ENCODE measurements around the gene SPAG7.
A peak's percentile ranks its signal among the peaks of the same experiment; 100 is the strongest.

SPAG7 gene, protein sequence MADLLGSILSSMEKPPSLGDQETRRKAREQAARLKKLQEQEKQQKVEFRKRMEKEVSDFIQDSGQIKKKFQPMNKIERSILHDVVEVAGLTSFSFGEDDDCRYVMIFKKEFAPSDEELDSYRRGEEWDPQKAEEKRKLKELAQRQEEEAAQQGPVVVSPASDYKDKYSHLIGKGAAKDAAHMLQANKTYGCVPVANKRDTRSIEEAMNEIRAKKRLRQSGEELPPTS

DNA sequence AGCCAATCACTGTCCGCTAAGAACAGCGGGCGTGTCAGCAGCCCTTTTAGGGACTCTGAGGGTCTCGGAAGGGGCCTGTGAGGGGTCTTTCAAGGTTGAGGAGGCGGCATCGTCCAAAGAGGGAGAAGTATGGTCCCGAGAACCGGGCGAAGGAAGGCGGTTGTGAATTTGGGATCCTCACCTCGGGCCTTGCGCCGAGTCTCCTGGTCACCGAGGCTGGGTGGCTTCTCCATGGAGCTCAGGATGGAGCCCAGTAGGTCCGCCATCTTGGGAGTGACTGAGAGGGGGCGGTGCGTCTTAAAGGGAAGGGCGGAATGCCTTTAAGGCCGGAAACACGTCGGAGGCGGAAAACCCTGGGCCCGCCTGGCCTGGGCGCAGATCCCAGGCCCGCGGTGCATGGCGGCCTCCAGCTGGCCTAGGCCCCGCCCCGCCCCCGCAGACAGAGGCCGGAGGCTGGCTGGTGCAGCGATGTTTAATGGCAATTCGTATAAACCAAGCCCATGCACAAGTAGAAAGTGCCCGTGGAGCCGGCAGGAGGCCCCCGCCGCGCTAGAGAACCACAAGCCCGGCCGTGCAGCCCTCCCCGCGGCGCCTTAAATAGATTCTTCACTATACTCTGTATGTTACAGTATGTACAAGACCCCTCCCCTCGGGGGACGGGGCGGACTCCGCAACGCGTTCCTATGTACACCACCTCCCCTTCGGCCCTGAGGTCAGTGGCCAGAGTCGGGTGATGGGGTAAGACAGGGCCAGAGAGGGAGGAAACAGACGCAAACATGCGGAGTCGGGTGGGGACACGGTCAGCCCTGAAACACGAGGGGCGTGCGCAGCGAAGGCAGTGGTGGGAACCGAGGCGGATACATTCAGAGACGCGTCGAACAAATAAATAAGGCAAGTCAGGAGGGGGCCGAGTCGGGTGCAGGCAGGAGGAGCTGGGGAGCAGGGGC is at the start of gene SPAG7:
SPAG7 (minus strand) TSS at position 279 of the 947 bp plus-strand sequence; CDS start at position 266, 13 bp downstream.
- DNase-seq = peak; percentile 97

DNA sequence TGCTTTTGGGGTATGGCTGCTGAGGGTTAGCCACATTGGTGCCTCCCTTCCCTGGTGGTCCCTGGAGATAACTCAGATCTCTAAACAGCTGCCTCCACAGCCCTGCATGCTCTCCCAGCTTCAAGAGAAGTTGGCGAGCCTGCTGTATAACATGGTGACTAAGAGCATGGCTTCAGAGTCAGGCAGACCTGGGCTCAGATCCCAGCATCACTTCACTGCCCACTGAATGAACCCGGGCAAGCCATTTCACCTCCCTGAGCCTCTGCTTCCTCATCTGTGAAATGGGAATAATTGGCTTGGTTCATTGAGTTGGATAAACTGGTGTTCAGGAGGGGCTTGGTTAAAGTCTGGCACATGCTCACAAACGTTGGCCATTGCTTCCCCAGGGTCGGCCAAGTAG is 46.7 kb upstream of the SPAG7 start:
- DNase-seq = no peak

DNA sequence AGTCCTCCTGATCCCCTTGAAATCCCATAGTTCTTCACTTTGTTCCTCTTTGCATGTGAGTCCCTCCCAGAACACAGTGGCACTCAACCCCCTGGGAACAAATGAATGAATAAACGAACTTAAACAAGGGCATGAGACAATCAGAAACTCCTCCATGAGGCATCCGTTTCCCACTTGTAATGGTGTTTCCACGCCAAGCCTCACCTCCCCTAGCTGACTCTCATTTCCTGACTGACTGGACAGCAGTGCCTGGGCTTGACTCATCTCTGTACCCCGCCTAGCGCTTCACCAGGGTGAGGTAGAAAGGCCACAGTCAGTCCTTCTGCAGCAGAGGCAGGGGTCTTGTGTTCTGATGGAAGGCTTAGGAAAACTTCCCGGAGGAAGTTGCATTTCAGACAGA is 44.3 kb upstream of the SPAG7 start:
- DNase-seq = no peak

DNA sequence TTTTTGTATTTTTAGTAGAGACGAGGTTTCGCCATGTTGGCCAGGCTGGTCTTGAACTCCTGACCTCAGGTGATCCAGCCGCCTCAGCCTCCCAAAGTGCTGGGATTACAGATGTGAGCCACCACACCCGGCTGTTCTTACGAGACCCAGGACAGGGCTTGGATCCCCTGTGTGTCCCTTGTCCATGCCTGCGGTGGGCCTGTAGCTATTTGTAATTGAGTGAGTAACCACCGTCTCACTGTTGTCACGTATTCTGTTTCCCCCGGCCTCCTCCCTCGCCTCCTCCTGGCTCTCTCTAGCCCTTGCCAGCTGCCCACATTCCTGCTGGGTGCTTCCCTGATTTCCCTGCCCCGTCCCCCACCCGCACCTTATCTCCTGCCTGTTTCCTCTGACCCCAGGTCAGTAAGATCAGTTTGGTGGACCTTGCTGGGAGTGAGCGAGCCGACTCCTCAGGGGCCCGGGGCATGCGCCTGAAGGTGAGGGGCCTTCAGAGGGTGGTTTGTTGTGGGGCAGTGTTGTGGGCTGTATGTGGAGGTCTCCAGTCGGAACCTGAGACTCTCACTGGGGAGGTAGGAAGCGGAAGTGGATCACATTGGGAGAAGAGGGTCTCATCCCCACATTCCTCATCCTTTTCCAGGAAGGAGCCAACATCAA is 35.7 kb upstream of the SPAG7 start:
- DNase-seq = no peak

DNA sequence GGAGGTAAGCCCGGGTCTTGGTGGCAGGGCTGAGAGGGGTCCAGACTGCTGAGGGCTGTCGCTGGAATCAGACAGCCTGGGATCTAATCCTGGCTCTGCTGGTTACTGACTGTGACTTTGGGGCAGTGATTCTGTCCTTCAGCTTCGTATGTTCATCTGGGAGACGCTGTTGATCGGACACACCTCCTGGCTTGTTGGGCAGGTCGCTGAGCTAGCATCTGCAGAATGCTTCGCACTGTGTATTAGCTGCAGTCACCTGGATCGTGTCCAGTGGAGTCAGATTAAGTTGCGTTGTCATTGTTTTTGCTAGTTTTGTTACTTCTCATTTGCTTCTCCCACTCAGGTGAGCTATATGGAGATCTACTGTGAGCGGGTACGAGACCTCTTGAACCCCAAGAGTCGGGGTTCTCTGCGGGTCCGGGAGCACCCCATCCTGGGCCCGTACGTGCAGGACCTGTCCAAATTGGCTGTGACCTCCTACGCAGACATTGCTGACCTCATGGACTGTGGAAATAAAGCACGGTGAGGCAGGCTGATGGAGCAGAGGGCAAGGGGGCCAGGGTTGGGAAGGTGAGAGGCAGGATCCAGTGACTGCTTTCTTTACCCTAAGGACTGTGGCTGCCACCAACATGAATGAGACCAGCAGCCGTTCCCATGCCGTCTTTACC is 34.6 kb upstream of the SPAG7 start:
- no peak for DNase-seq

DNA sequence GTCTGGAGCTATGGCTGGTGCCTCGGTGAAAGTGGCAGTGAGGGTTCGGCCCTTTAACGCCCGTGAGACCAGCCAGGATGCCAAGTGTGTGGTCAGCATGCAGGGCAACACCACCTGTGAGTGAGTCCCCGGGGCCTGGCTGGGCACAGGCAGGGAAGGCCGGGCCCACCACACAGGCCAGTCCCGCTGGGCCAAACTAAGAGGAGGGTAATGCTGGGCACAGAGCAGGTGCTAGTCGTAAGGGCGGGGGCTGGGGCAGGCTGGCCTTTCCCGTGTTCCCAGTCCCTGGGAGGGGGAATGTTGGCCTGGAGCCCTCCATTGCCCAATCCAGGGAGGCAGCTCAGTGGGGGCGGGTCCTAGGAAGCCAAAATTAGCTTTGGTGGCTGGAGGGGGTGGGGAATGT is 32.6 kb upstream of the SPAG7 start:
- DNase-seq = no peak

DNA sequence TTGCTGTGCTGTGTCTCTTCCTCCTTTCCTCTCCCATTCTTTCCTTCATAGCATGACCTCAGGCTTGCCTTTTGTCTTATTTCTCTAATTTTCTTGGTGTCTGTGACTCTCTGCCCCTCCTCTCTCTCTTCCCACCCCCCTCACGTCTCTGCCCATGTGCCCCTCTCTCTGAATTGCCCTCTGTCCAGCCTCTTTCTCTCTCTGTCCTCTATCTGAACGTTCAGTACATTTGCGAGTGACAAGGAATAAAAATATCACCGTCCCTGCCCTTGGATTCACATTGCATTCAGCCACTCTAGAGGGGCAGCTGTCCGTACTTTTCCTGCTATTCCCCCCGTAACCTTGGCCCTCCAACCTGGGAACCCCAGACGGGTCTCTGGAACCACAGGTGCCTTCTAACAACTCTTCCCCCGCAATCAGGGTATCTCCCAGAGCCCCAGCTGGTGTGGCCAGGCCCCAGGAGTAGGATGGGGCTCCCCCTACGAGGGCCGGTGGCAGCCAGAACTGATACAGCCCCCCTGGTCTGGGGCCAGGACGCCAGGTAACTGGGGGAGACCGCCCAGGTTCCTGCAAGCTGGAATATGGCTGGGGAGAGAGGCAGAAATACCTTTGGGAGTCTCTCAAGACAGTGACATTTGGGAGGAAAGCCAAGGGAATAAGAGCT is 31.9 kb upstream of the SPAG7 start:
- DNase-seq = no peak

DNA sequence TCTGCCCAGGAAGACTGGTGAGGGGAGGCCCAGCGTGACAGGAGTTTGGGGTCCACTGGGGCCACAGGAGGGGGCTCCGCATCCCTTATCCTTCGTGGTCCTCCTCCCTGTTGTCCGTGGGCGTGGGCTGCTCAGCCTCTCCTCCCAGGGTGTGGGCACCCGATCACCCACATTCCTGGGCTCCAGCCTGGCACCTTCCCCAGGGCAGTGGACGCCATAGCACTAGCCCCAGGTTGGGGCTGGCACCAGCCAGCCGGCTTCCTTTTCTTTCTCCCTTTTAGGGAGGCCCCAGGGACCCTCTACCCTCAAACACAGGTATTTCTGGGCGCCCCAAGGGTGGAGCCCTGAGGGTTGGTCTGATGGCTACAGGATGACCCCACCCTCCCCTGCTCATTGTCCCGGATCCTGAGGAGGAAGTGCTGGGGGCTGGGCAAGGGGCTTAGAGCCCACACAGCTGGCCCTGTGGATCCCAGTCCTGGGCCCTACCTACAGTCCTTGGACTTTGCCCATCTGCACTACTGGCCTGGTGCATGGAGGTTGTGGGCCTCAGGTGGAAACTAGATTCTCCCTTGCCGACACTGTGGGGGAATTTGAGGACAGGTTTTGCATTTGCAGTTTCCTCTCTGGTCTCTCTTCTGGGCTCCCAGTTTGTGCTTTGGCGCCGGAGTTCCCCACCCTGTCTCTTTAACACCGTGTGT is 31.3 kb upstream of the SPAG7 start:
- DNase-seq = no peak

DNA sequence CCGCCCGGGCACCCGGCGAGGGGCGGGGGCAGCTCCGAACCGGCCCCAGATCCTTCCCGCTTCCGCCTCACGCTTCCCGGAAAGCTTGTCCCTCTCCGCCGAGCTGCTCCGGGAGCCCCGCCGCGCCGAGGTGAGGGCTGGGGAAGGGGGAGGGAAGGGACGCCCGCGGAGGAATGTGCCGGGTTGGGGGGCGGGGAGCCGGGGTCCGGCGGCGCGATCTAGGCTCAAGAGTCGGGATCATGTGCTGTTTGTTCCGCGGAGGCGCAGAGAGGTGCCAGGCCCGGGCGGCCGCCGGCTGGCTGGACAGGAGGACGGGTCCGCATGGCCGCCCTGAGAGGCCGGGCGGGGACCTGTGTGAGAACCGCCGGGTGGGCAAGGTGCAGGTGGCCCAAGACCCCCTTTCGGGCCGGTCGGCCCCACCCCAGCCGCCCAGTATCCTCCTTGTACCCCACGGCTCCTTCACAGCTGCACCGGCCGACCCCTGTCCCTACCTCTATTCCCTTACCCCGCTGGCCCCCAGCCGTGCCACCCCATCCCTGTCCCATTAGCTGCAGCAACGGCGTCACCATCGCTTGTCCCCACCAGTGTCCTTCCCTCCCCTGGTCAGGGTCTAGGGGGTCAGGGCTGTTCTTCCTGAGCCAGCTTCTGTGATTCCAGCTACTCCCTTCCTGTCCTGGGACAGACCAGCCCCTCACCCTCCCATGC is 30.6 kb upstream of the SPAG7 start:
- DNase-seq = no peak

DNA sequence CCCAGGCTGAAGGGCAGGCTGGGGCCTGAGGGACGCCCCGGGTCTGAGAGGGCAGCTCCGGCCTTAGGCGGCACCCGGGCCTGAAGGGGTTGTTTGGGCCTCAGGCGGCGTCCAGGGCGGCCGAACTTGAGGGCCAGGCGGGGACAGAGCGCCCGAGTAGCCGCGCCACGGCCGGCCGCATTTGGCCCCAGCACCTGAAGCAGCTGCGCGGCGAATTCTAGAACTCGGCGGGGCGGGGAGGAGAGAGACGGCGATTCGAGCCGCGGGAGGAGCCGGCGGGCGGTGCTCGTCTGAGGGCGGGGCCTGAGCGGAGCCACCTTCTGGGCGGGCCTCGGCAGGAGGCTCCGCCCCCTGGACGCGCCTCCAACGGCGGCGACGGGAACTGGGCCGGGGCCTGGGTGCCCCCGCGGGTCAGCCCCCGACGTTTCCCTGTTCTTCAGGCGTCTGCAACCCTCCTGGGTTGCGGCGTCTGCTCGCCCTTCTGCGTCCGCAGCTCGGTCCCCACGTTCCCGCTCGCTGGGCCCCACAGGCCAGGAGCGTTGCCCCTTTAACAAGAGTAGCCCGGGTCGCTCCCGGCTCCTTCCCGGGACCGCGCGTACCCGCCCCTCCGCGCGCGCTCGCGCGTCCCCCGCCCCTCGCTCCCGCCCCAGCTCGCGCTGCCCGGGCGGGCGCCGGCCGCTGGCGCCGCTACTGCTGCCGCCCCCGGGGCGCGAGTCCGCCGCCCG is 29.8 kb upstream of the SPAG7 start, which contains the start of the genes INCA1 and KIF1C:
INCA1 (minus strand) TSS at position 221 of the 725 bp plus-strand sequence. CDS start 3,085 bp downstream, outside the sequence.
KIF1C (plus strand) TSS at position 649 of the 725 bp plus-strand sequence. CDS start 2,297 bp downstream, outside the sequence.
- peak; percentile 86 for DNase-seq

DNA sequence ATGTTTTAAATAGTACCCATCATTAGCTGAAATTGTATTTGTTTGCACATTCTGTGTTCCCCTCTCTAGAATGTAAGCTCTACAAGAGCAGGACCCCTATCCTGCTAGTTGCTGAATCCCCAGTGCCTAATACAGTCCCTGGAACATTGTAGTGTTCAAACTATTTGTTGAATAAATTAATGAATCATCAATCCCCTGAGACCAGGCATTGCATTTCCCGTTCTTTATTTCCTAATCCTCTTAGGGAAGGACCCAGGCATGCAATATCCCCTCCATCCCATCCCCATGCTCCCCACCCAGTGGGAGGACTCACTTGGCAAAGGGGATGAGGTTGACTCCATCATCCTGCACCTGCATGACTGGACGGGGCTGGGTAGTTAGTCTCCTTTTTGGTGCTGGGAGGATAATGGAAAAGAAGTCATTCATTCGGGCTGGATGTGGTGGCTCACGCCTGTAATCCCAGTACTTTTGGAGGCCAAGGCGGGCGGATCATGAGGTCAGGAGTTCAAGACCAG is 26.5 kb upstream of the SPAG7 start:
- no peak for DNase-seq

DNA sequence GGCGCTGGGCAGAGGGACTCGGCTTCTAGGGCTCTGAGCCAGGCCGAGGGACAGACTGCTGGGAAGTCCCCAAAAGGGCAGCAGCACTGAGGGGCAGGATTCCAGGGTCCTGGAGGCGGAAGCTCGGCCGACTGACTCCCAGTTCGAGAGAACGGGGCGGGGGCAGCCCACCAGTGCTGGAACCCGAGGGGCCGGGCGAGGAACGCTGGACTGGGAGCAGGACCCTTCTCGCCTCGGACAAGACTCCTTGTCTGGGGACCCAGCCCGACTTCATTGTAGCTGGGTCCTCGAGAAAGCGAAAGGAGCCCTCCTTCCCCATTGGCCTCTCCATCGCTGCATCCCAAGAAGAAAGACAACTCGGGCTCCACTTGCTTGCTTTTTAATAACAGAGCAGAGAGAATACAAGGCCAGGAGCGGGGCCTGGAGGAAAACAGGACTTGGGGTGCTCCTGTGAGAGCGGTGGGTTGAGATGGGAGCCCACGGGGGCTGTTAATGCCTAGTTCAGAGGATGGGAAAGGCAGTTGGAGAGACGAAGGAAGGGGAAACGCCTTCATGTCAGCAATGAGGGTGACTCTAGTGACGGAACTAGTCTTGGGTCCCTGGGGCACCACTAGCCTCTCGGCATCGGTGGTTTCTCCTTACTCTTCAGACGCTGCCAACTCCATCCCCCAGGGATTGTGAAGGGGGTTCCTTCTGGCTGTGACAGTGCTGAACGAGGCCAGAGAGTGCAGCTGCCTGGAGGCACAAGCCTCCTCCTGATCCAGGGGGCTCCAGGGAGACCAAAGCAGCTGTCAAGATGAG is 20.4 kb upstream of the SPAG7 start:
- DNase-seq = no peak

DNA sequence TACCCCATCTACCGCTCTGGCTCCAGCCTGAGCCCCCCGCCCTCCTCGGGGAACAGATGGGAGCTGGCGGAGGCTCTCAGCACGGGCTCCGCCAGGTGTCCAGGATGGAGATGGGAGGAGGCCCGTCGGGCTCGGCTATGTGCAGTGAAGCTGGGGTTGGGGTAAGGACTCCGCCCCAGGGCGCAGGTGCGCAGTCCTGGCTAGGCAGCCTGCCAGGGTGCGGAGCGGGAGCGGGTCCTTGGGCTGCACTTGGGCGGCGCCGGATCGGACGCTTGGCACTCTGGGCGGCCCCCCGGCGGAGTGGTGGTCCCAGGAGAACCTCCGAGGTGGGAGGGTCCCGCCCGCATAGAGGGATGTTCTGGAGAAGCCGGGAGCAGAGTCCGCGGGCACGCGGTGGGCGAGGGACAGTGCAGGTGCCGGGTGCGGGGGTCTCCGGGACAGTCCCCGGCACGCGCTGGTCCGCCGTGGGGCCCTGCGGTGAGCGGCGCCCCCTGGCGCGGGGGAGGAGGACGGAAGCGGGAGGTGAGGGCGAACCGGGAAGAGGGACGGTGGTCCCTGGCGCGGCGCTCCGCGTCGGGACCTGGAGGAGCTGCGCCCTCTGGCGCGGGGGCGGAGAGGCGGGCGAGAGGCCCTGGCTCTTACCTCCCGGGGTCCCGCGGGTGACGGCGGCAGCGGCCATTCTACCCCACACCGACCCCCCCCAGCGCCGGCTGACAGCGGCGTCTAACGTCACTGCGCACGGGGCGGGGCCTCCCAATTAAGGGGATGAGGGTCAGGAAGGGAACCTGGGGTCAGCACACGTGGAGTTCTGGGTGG is 19.5 kb upstream of the SPAG7 start, which contains the start of gene CAMTA2:
CAMTA2 (minus strand) TSS at position 725 of the 816 bp plus-strand sequence. CDS start 1,453 bp downstream, outside the sequence.
- peak; percentile 68 for DNase-seq

DNA sequence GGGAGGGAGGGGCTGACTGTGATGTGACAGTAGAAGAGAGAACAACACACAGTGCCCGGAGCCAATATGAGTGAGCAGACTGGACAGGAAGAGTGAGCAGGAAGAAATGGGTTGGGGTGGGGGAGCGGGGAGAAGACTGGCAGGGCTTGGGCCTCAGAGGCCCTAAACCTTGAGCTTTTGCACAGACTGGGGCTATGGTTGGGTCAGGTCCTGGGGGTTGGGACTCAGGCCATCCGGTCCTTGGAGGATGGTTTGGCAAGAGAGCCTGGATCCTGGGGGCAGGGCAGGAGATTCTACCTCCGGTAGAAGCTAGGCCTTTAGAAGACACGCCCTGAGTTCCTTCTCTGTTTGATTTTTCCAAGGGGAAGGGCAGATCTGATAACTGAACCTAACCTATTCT is 18.8 kb upstream of the SPAG7 start:
- DNase-seq = no peak

DNA sequence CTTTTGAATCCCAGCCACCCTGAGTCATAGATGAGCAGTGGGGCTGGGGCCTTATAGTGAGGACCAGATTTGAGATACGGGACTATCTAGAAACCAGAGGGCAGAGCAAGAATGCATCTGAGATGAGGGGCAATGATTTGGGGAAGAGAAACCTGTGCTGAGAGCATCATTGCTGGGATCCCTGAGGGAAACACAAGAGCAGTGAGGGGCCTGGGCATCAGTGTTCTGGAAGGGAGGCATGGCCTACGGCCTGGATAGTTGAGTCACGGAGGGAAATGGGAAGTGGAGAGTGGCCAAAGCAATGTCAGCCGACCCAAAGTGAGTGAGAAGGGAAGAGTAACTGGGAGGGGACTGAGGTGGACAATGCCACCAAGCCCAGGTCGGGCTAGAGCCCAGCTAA is 14.7 kb upstream of the SPAG7 start:
- DNase-seq = no peak

DNA sequence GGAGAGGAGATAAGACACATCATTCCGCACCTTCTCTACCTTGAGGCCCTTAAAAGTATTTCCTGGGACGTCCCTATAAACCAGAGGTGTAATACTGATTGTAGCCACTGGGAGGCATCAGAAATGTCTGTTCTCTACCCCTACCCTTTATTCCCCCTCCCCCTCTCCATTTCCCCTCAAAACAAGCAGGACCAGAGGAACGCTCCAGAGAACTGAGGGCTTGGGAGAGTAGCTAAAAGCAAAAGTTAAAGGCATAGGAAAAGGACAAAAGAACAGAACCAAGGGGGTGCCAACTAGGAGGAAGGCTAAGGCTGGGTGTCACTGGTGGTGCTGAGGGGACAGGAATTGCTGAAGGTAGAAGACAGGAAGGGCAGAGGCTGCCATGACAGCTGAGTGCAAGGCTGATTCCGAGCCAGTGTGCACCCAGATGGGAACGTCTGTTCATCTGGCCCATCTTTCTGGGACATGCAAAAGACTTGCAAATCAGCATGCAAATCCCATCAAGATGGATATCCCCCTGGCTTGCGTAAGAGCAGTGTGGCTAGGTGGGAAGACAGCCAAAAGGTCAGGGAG is 13.1 kb upstream of the SPAG7 start:
- peak; percentile 33 for DNase-seq

DNA sequence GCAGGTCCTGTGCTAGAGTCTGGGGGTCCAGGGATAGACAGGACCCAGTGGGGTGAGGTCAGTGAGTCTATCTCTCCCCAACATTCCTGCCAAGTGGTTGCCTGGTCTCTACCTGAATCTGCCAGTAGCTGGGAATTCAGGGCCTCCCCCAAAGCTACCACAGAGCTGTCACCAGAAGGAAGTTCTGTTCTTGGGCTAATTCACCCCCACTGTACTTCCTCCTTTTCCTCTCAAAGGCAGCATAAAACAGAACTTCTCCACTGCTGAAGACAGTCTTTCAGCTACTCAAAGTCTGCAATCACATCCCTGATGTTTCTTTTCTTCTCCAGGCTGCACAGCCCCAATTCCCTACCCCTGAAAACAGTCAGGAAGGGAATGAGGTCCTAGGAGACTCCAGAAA is 11.1 kb upstream of the SPAG7 start:
- no peak for DNase-seq
